AG09309 (cell line): ENCODE measurements around the gene ITPR2.
"Not testable (repeated sequence)": the region's sequence is repeated elsewhere in the genome, so short reads cannot be mapped to it uniquely, and the experiment has no call there.

Experiments used
- DNase-seq: peaks from one replicate; pipeline ENCODE4 v3.0.0-alpha.2; 2010; ENCODE audit warnings: low read depth
- H3K4me3 ChIP-seq: 2 replicates; pipeline ENCODE4 v1.5.1; 2011; ENCODE audit warnings: mild to moderate bottlenecking, low read depth, low read length, moderate library complexity; ENCODE audit not compliant: control insufficient read depth
- CTCF ChIP-seq: IDR thresholded peaks from 2 replicates; pipeline ENCODE4 v1.5.1; 2011; ENCODE audit warnings: mild to moderate bottlenecking, low read depth, low read length, inconsistent platforms; ENCODE audit not compliant: insufficient read depth, control insufficient read depth; ENCODE audit errors: missing control alignments

Gene ITPR2

GRCh38 chr12:26519462-26519861 lies 313.5 kb downstream of the ITPR2 start:
- H3K4me3 ChIP-seq, result no peak overlapping the region
- no peak for TF ChIP-seq CTCF
- DNase-seq, result no peak

- not testable (repeated sequence) for H3K4me3 ChIP-seq, DNase-seq
Measured at GRCh38 chr12:26517320-26517719, 315.7 kb downstream of the ITPR2 start.

- no peak for DNase-seq
- no peak for TF ChIP-seq CTCF
- H3K4me3 ChIP-seq, result no peak overlapping the region
Measured at GRCh38 chr12:26514364-26514763, 318.6 kb downstream of the ITPR2 start.

- no peak for TF ChIP-seq CTCF
- no peak overlapping the region for H3K4me3 ChIP-seq
- no peak for DNase-seq
Measured at GRCh38 chr12:26513363-26514043, 319.5 kb downstream of the ITPR2 start.

DNA sequence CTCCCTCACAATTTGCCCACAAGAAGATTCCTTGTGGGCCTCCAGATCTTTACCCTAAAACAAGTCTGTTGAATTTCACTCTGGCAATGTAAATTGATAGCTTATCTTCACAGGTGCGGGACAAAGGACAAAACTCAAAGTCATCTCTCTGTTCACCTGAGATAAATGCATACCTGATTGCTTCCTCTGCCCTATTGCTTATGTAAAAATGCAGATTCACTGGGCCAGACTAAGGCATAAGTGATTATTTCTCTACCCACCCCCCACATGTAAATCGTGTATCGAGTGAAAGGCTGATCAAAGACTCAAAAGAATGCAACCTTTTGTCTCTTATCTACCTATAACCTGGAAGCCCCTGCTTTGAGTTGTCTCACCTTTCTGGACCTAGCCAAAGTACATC lies 320.8 kb downstream of the ITPR2 start:
- no peak for DNase-seq
- no peak overlapping the region for H3K4me3 ChIP-seq
- TF ChIP-seq CTCF, result no peak

DNA sequence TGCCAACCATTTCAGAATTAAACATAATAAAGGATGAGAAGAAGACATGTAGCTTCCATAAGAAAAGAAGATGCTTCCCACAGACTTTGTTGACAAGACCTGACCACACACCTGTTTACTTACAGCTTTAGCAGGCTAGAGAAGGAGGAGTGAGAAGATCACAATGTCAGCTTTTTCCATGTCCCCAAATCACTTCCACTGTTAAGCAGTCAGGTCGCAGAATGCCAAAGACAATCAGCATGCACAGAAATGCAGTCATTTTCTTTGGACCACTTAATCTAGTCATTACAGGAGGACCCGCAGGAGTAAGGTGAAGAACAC lies 322.7 kb downstream of the ITPR2 start:
- TF ChIP-seq CTCF, result no peak
- H3K4me3 ChIP-seq, result no peak overlapping the region
- DNase-seq, result no peak

DNA sequence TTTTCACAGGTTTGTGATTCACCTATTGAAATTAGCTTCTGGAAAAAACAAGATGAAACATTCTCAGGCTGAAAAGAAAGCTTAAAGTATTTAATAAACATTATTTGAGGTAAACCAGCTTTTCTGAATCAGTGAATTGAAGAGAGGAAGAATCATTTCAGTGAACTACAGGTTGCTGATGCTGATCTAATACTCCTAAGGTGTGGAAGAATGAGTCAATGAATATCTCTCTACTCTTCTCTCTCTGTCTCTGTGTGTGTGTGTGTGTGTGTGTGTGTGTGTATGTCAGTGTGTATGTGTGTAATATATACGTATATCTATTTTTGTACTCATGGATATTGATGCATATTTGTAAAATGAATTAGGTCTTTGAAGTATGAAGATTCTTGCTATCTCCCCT lies 325.4 kb downstream of the ITPR2 start:
- no peak for DNase-seq
- H3K4me3 ChIP-seq, result no peak overlapping the region
- no peak for TF ChIP-seq CTCF
